GM19193 (cell line): Measurements from ENCODE around the gene CBX2.

Experiments
- POLR2A ChIP-seq: IDR thresholded peaks from 4 replicates; pipeline ENCODE4 v1.6.1; 2011; ENCODE audit not compliant: insufficient read depth, insufficient read length; ENCODE audit errors: extremely low read depth

The CBX2 gene

DNA sequence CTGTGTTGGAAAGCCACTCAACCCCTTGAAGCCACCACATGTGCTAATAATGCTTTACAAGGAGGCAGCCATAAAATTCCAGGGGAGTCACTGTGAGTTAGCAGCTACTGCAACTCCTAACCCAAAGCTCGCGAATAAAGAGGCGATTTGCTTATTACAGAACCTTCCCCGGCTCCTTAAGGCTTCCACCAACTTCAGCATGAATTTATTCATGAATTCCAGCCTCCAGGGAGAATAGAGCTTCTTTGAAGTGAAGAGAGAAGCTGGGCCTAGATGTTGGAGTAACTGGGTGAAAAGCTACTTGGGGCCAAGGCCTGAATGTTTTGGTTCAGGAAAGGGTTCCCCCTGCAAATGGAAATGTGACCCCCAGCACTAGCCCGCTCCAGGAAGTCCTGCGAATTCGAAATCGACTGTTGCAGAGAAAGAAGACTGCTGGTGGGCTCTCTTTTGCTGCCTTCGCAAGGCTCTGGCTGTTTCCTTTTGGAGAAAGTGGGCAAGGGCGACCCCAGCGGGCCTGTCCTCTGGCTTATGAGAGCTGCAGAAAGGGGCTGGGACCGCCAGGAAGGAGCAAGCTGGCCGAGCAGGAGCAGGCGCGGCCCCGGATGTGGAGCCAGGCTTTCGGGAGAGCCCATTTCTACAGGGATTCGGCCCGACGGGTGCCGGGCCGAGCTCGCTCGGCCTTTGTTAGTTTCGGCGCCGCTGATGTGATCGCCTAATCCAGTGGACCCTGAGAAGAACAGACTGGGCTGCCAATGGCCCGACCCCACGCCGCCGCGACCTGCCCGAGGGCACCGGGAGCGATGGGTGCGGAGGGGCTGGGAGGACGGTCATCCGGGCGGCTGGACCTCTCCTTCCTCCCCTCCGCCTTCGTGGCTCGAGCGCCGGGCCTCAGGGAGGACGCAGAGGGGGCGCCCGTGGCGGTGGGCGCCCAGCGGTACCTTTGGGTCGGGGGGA is 11.3 kb downstream of the CBX2 start:
- no peak for TF ChIP-seq POLR2A

DNA sequence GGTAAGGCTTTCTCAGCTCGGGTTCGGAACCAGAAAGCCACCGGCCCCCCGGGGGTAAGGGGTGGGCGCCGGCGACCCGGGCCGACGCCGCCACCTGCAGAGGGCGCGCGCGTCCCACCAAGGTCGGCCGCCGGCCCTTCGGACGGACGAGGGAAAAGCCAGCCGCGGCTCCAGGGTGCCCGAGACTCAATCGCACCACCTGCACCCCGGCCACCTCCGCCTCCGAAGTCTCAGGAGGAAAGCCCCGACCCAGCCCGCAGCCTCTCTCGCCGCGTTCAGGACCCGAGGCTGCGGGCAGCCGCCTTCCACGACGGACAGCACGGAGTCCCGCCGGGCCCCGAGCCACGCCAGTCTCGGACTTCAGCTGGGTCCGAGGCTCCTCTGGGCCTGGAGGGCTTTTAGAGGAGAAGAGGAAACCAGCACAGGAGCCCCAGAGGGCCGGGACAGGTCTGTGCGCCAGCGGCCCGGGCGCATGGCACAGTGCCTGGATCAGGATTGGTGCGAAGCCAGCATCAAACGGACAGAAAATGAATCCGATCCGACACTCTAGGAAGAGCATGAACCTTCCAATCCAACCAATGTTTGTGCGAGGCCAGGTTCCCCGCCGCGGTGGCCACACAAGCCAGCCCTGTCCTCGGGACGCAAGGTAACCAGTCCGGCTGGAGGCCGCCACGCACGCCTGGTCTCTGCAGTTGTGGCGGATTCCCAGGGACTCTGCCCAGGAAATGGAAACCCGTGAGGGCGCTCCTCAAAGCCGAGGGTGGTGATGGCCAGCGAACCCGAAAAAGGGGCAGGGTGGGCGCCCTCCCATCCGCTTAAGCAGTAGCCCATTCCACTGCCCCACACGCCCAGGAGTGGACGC is 12.2 kb downstream of the CBX2 start:
- no peak for TF ChIP-seq POLR2A

GRCh38 chr17:79790805-79791734 is 13.1 kb downstream of the CBX2 start:
- no peak for TF ChIP-seq POLR2A

- TF ChIP-seq POLR2A, result no peak
These were observed 13.8 kb downstream of the CBX2 start for GRCh38 chr17:79791735-79792161.

DNA sequence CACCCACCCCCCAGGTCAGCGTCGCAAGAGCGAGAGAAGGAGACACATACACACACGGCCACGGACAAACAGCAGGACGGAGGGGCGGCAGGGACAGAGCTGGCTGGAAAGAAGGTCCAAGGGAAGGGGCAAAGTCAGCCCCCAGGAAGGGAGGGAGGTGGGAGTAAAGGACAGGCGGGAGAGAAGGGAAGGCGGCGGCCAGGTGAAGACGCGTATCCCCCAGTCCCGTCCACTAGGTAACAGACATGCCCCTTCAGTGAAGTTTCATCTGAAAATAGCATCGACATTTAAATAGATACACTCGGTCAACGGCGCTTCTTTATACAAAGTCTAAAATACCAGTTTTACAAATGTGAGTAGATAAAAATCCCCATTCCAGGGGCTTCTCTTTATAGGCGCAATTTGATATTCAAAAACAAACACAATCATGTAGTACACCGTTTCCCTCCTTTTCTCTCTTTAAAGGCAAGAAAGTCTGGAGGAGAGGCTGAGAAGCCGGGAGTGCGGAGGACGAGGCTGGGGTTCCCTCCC is 14.5 kb downstream of the CBX2 start:
- no peak for TF ChIP-seq POLR2A

GRCh38 chr17:79792984-79793923 is 15.3 kb downstream of the CBX2 start:
- TF ChIP-seq POLR2A, result no peak

- no peak for TF ChIP-seq POLR2A
These were observed 16.0 kb downstream of the CBX2 start for GRCh38 chr17:79793924-79794304.

DNA sequence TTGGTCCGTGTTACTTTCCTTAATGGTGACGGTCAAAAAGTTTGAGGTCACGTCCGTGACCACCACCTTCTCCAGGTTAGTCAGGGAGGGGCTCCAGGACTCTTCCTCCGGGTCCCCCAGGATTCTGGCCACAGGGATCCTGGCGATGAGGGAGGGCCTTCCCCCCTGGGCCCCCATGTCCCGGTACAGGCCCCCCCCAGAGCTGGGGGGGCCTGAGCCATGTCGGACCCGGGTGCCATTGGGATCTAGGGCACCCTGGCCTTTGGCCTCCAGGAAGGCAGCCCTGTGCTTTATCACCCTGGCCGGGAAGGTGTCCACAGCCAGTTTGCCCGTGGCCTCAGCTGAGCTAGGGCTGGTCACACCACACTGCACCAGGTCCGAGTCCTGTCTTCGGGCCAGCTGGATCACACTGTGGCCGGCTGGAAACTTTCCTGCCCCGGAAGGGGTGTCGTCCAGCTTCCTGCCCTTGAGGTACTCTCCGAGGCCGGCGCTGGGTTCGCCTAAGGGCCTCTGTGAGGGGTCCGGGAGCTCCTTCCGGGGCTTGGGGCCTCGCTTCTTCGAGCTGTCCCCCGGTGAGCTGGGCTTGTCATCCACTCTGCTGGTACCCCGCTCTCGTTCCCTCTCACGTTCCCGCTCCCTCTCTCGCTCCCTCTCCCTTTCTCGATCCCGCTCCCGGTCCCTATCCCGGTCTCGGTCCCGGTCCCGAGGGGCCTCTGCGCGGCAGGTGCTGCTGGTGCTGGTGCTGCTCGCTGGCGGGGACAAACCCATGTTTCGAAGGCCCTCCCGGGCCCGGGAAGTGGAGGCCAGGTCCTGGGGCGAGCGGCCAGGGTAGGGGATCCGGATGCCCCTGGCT is 16.9 kb downstream of the CBX2 start:
- TF ChIP-seq POLR2A, result no peak

DNA sequence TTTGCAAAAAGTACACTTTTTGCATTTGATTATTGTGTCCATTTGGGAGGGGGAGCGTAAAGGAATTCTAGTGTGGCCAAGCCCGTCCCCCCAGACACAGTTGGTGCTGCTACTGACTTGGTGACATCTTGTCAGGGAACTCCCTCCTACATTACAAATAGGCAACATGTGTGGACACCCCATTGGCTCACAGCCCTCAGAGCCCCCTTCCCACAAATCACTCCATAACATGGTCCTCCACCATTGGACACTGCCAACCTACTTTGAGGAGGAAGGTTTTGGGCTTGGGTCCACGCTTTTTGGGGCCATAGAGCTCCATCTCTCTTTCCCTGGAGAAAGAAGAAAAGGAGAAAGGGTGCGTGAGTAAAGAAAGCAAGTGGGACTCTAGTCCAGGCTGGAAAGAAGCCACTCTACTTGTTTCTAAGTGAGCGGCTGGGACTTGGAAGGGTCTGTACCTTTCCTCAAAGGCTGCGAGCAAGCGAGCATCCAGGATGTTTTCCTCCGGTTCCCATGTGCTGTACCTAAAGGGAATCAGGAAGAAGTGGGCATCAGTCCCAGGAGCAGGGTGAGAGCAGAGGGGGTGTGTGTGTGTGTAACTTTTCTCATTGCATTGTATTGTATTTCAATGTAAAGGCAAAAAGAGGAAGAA is 18.0 kb downstream of the CBX2 start:
- no peak for TF ChIP-seq POLR2A

DNA sequence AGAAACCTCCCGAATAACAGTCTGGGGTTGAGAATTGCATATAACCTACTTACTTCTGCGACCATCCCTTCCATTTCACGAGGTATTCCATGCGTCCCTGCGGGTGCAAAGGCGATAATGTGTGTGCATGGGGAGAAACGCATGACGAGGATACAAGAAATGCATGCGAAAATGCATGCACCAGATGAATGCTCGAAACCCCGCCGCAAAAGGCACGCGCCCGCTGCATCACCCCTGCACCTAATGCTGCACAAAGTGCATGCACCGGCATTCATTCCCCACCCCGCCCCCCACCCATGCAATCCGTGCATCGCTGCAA is 18.5 kb downstream of the CBX2 start:
- no peak for TF ChIP-seq POLR2A

DNA sequence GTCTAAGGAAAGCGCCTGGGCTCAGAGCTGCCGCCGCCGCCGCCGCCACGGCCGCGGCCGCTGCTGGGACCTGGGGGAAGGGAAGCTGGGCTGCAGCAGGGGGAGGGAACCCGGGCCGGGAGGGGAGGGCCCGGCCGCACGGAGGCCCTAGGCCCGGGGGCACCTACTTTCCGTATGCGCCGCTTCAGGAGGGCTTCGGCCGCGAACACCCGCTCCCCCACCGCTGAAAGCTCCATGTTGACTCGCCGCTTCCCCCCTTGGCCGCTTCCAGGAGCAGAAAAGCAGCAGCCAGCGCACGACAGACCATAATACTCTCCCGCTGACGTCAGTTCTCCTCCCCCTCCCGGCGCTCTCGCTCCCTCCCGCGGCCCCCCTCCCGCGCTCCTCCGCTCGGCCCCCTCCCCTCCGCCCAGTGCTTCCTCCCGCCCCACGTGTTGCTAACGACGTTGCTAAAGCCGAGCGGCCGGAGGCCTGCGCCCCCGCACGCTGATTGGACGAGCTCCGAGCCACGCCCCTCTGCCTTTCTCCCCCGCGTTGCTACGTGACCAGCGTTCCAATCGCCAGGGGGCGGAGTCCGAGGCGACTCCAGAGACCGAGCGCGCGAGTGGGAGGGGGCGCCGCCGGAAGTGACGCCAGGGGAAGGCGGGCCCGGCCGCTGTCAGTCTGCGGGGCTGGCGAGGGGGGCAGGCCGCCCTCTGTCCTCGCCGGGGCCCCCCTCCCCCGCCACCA is 19.0 kb downstream of the CBX2 start, which contains the start of gene CBX8:
Gene CBX8, minus strand, starts transcription at position 315 of the 729 bp plus-strand sequence. Its CDS starts 79 bp downstream, at position 236.
- TF ChIP-seq POLR2A, result peak; percentile 51
